ENCODE results near the gene PRR13.

PRR13 gene

DNA sequence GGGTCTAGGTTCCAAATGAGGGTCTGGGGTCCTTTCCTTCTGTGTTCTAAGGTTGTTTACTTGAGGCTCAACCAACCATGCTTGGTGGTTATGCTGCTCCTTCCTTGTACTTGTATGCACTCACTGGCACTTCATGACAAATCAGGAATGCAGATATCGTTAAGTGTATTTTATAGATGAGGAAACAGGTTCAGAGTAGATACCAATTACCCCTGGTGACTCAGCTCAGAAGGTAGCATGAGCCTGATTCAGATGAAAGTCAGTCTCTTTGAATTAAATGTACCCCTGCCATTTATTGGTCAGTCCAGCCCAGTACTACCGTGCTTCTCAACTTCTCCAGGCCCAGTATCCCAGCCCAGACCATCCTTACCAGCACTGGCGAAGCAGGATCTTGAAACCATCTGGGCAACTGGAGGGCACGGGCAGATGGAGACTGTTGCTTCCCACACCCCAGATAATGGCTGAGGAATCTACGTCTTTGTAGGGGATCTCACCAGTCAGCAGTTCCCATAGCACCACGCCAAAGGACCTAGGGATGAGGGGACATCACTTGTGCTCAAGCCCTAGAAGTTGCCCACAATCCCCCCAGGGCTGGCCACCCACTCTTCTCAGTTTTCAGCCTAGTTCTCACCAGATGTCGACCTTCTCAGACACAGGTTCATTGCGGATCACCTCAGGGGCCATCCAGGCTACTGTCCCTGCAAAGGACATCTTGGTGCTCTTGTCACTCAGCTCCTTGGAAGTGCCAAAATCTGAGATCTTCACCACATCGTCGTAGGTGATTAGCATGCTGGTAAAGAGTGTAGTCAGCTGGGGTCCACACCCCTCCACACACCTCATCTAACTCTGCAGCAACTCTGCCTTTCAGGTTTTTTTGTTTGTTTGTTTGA, 43.4 kb downstream of the PRR13 start:
- TF ChIP-seq CTCF (IDR thresholded peaks at IDR 0.05; ENCODE audit: insufficient read depth, missing control alignments), result no peak
- DNase-seq (ENCODE audit: insufficient read length, low spot score), result no peak
- no peak for FAIRE-seq

DNA sequence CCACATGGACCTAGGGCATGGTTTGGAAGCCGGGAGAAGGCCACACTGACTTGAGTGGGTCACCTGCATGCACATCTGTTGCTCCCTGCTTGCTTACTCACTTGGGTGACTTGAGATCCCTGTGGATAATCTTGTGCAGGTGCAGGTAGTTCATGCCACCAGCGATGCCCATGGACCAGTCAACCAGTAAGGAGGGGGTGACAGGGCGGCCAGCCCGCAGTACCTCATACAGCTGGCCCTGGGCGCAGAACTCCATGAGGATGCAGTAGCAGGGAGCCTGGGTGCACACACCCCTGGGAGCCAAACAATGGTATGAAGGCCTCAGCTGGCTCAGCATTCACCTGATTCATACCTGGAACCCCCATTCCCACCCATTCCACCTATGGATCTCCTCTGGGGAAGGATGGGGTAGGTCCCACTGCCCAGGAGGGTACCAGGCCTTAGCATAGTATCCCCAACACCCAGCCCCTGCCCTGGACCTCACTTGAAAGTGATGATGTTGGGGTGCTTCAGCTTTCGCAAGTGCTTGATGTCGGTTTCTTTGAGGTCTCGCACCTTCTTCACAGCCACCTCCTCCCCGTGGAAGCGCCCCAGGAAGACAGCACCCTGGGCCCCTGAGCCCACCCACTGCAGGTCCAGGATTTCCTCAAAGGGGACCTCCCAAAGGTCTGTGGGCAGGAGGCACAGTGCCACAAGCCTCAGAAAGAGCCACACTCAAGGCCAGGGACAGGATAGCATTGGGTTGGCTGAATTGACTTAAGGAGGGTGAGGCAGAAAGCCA, 44.6 kb downstream of the PRR13 start:
- no peak for FAIRE-seq
- DNase-seq (ENCODE audit: insufficient read length, low spot score), result no peak
- TF ChIP-seq CTCF (IDR thresholded peaks at IDR 0.05; ENCODE audit: insufficient read depth, missing control alignments), result no peak

DNA sequence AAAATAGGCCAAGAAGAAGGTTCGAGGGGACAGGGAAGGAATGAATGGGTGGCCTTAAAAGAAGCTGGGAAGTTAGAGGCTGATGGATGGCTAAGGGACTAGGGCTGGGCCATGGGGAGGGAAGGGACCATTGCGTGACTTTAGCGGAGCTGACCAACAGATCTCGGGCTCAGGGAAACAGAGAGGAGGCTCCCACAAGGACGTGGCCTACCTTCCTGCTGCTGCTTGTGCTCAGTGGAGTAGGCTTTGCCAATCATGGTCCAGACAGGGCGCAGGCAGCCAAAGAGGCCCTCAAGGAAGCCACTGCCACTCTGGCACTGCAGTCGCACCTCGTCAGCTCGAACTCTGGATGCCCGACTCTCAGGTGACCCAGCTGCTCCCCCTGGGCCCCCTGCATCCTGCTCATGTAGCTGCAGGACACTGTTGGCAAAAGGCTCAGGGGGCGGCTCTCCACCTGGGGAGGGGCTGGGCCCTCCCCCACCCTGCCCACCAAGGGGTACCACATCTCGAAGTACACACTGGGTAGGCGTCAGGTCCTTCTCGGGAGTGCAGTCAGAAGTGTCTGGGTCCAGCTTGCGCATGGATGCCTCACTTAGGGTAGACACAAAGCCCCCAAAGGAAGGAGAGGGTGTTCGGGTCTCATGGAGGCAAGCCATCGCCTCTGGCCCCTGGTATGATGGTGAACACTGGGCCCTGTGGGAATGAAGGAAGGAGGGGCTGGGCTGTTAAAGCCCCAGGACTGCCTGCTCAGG, 45.4 kb downstream of the PRR13 start:
- no peak for DNase-seq (ENCODE audit: insufficient read length, low spot score)
- no peak for FAIRE-seq
- TF ChIP-seq CTCF (IDR thresholded peaks at IDR 0.05; ENCODE audit: insufficient read depth, missing control alignments), result no peak

GRCh38 chr12:53489242-53489864, 47.8 kb downstream of the PRR13 start:
- DNase-seq (ENCODE audit: insufficient read length, low spot score) (no peak), FAIRE-seq (no peak)
- TF ChIP-seq CTCF (IDR thresholded peaks at IDR 0.05; ENCODE audit: insufficient read depth, missing control alignments), result no peak

GRCh38 chr12:53492188-53492587, 50.7 kb downstream of the PRR13 start:
- no peak for TF ChIP-seq CTCF (IDR thresholded peaks at IDR 0.05; ENCODE audit: insufficient read depth, missing control alignments)
- FAIRE-seq (no peak), DNase-seq (ENCODE audit: insufficient read length, low spot score) (no peak)

- DNase-seq (ENCODE audit: insufficient read length, low spot score) (no peak), FAIRE-seq (no peak)
- peak; percentile 5 for TF ChIP-seq CTCF (IDR thresholded peaks at IDR 0.05; ENCODE audit: insufficient read depth, missing control alignments)
Observed at GRCh38 chr12:53492830-53493609, 51.5 kb downstream of the PRR13 start.
